HEK293T (cell line): Measurements from ENCODE around the gene ARHGEF7.

ENCODE experiments used
- CTCF ChIA-PET: fragments of 350-600 bp; formaldehyde crosslinking; extraction: SDS; loops from one replicate; lab custom pipeline; 2021; ENCODE audit warnings: antibody characterized with exemption, inconsistent platforms; lab: Yijun Ruan, JAX
- POLR2A ChIA-PET: fragments of 350-600 bp; formaldehyde crosslinking; extraction: SDS; loops from one replicate; lab custom pipeline; 2020; ENCODE audit warnings: antibody characterized with exemption, inconsistent platforms; lab: Yijun Ruan, JAX
- DNase-seq: peaks from one replicate; pipeline ENCODE4 v3.0.0; 2012; ENCODE audit warnings: mixed read lengths; ENCODE audit errors: extremely low spot score
- ARNT ChIP-seq: fragments of 450-650 bp; IDR thresholded peaks from 2 replicates; pipeline ENCODE4 v1.6.1; 2017; ENCODE audit warnings: mild to moderate bottlenecking
- BHLHE40 ChIP-seq: fragments of 450-650 bp; IDR thresholded peaks from 2 replicates; pipeline ENCODE4 v1.6.1; 2016; ENCODE audit warnings: mild to moderate bottlenecking, moderate library complexity, borderline replicate concordance
- CTBP1 ChIP-seq: fragments of 450-650 bp; IDR thresholded peaks from 2 replicates; pipeline ENCODE4 v1.6.1; 2016; ENCODE audit warnings: borderline replicate concordance
- ELF4 ChIP-seq: fragments of 450-650 bp; IDR thresholded peaks from 2 replicates; pipeline ENCODE4 v1.6.1; 2017; ENCODE audit warnings: antibody characterized with exemption
- FOXA1 ChIP-seq: fragments of 450-650 bp; IDR thresholded peaks from 2 replicates; pipeline ENCODE4 v1.6.1; 2016; ENCODE audit warnings: mild to moderate bottlenecking
- FOXK2 ChIP-seq: fragments of 450-650 bp; IDR thresholded peaks from 2 replicates; pipeline ENCODE4 v1.6.1; 2016; ENCODE audit warnings: mild to moderate bottlenecking
- FOXM1 ChIP-seq: fragments of 450-650 bp; IDR thresholded peaks from 2 replicates; pipeline ENCODE4 v1.6.1; 2017; ENCODE audit warnings: mild to moderate bottlenecking, borderline replicate concordance
- HDGF ChIP-seq: fragments of 450-650 bp; IDR thresholded peaks from 2 replicates; pipeline ENCODE4 v1.6.1; 2017; ENCODE audit warnings: antibody characterized with exemption, borderline replicate concordance
- L3MBTL2 ChIP-seq: fragments of 450-650 bp; conservative IDR thresholded peaks from 2 replicates; pipeline ENCODE4 v1.6.1; 2016; ENCODE audit warnings: mild to moderate bottlenecking
- LEF1 ChIP-seq: fragments of 450-650 bp; IDR thresholded peaks from 2 replicates; pipeline ENCODE4 v1.6.1; 2017; ENCODE audit warnings: mild to moderate bottlenecking, borderline replicate concordance
- NFRKB ChIP-seq: fragments of 450-650 bp; IDR thresholded peaks from 2 replicates; pipeline ENCODE4 v1.6.1; 2016; ENCODE audit warnings: mild to moderate bottlenecking, moderate library complexity
- PKNOX1 ChIP-seq: fragments of 450-650 bp; IDR thresholded peaks from 2 replicates; pipeline ENCODE4 v1.6.1; 2016
- SP1 ChIP-seq: fragments of 450-650 bp; IDR thresholded peaks from 2 replicates; pipeline ENCODE4 v1.6.1; 2017
- SUZ12 ChIP-seq: fragments of 450-650 bp; IDR thresholded peaks from 2 replicates; pipeline ENCODE4 v1.6.1; 2016; ENCODE audit warnings: mild to moderate bottlenecking
- TARDBP ChIP-seq: fragments of 450-650 bp; IDR thresholded peaks from 2 replicates; pipeline ENCODE4 v1.6.1; 2016
- ZNF384 ChIP-seq: fragments of 450-650 bp; IDR thresholded peaks from 2 replicates; pipeline ENCODE4 v1.6.1; 2016

Gene ARHGEF7

GRCh38 chr13:111326621-111326965 is 211.5 kb downstream of the ARHGEF7 start:
- ChIA-PET POLR2A (no interaction called here), CTCF (no interaction called here)
- DNase-seq: no peak
- no peak for TF ChIP-seq L3MBTL2
- TF ChIP-seq FOXM1: no peak
- TF ChIP-seq FOXK2: no peak
- TF ChIP-seq NFRKB: no peak
- TF ChIP-seq PKNOX1: no peak
- no peak for TF ChIP-seq LEF1
- no peak for TF ChIP-seq ARNT
- no peak for TF ChIP-seq CTBP1
- no peak for TF ChIP-seq TARDBP
- no peak for TF ChIP-seq ZNF384
- no peak for TF ChIP-seq HDGF
- TF ChIP-seq BHLHE40: no peak
- TF ChIP-seq SUZ12: no peak
- no peak for TF ChIP-seq ELF4

DNA sequence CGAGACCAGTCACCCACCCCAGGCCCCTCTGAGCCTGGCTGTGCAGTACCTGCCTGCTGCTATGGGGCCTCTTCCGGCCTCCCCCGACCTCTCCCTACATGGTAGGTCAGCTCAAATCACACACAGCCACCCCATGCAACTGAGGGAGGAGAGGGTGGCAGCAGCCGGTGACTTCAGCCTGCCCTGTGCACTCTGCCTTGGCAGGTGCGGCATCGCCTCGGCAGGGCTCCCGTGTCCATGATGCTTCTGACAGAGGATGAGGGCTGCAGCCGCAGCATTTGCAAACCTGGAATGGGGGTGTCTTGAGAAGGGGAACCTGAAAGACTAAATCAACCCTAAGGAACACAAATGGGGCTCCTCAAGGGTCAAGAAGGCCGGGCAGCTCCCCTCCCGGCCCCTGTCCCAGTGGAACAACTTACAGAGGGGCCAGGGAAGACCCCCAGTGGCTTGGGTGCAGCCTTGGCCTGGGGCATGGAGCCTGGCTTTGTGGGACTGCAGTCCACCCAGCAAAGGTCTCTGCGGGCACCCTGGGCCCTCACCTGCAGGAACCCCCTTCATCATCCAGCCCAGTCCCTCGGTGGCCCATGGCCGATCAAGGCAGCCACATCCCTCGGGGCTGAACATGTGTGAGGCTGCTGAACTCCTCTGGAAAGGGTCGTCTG is 212.0 kb downstream of the ARHGEF7 start:
- TF ChIP-seq FOXA1: no peak
- POLR2A ChIA-PET: no interaction called here
- CTCF ChIA-PET: no interaction called here
- no peak for DNase-seq

GRCh38 chr13:111327730-111328573 is 212.8 kb downstream of the ARHGEF7 start:
- CTCF ChIA-PET: no interaction called here

DNA sequence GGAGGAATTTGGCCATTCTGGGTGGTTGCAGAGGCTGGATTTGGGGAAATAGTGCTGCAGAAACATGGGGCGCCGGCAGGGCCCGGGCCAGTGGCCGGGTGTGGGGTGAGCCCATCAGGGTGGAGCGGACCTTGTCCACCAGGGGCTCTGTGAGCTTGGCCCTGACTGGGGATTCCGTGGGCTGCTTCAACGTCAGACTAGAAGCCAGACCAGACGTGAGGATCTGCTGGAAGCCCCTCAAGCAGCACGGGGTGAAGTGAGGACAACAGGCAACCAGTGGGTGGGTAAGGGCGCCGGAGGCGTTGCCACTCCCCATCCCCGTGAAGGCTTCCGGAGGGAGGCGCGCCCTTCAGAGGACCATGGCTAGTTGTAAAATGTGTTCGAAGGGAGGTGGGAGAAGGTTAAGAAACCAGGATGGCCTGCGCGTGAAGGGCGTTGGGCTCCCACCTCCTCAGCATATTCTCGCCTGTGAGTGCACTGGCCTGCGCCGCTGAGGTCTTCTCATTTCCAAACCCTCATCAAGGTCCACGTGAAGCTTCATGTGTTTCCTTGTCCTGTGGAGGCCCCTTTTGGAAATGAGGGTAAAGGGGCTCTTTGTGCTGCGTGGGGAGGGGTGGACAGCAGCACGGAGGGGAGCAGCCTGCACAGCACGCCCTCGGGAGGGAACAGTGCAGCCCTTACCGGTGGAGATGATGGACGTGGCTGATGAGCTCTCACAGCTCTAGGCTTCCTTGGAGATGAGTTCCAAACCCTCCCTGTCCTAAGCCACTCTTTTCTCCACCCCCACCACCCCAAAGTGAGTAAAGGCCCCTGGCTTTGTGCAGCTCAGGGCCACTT is 213.7 kb downstream of the ARHGEF7 start:
- no peak for DNase-seq
- TF ChIP-seq ELF4: no peak
- no peak for TF ChIP-seq CTBP1
- TF ChIP-seq L3MBTL2: no peak
- TF ChIP-seq FOXM1: no peak
- TF ChIP-seq HDGF: no peak
- TF ChIP-seq SP1: no peak
- no peak for TF ChIP-seq FOXK2
- no peak for TF ChIP-seq FOXA1
- no peak for TF ChIP-seq ARNT
- TF ChIP-seq NFRKB: no peak
- TF ChIP-seq ZNF384: no peak
- TF ChIP-seq TARDBP: no peak
- TF ChIP-seq SUZ12: no peak
- no peak for TF ChIP-seq BHLHE40
- no peak for TF ChIP-seq LEF1
- TF ChIP-seq PKNOX1: no peak
- ChIA-PET CTCF (no interaction called here), POLR2A (no interaction called here)

More at GRCh38 chr13:111327730-111328573, 212.8 kb downstream of the ARHGEF7 start:
- POLR2A ChIA-PET: no interaction called here
- TF ChIP-seq ARNT: no peak
- no peak for TF ChIP-seq L3MBTL2
- no peak for TF ChIP-seq BHLHE40
- TF ChIP-seq TARDBP: no peak
- TF ChIP-seq NFRKB: no peak
- no peak for TF ChIP-seq CTBP1
- TF ChIP-seq LEF1: no peak
- TF ChIP-seq SP1: no peak
- no peak for TF ChIP-seq ZNF384
- TF ChIP-seq FOXA1: no peak
- no peak for TF ChIP-seq SUZ12
- DNase-seq: no peak

GRCh38 chr13:111329641-111330040 is 214.5 kb downstream of the ARHGEF7 start:
- TF ChIP-seq NFRKB (no peak), CTBP1 (no peak)
- ChIA-PET POLR2A (no interaction called here), CTCF (no interaction called here)
- no peak for DNase-seq

DNA sequence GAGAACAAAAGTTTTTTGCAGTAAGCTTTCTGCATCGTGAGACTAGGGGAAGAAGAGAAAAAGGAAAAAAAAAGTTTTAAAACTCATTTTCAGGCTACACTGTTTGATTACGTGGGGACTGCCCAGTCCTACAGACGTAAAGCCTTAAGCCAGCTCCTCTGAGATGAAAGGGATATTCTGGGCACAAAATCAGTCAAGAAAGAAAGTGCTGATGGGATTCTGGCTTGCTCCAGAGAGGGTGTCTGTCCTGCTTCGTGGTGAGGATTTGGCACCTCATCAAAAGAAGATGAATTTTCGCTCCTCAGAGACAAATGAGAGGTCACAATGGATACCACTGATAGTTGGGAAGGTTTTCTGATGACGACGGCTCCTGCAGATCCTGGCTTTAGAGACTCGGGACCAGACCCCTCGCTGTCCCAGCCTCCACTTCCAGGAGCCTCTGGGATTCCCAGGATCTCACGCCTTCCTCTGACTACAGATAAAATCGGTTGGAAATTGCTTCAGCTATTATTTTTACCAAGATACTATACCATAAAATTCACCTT is 215.0 kb downstream of the ARHGEF7 start:
- CTCF ChIA-PET: no interaction called here
- POLR2A ChIA-PET: no interaction called here
- no peak for TF ChIP-seq ELF4
- no peak for TF ChIP-seq BHLHE40
- no peak for TF ChIP-seq ZNF384
- TF ChIP-seq CTBP1: no peak
- TF ChIP-seq HDGF: no peak
- TF ChIP-seq TARDBP: no peak
- TF ChIP-seq FOXM1: no peak
- no peak for TF ChIP-seq L3MBTL2
- no peak for TF ChIP-seq SP1
- no peak for TF ChIP-seq NFRKB
- TF ChIP-seq SUZ12: no peak
- no peak for TF ChIP-seq FOXA1
- DNase-seq: no peak
